HG02938 (cell line): ENCODE measurements around the gene PDE4DIP.
"Not testable (repeated sequence)": the region's sequence is repeated elsewhere in the genome, so short reads cannot be mapped to it uniquely, and the experiment has no call there.

Source experiments
- ATAC-seq: cut with Tn5 transposase; IDR thresholded peaks from one replicate; pipeline ENCODE4 v1.9.1; 2021; ENCODE audit warnings: mild to moderate bottlenecking, moderate library complexity; ENCODE audit not compliant: unreplicated experiment

The PDE4DIP gene

DNA sequence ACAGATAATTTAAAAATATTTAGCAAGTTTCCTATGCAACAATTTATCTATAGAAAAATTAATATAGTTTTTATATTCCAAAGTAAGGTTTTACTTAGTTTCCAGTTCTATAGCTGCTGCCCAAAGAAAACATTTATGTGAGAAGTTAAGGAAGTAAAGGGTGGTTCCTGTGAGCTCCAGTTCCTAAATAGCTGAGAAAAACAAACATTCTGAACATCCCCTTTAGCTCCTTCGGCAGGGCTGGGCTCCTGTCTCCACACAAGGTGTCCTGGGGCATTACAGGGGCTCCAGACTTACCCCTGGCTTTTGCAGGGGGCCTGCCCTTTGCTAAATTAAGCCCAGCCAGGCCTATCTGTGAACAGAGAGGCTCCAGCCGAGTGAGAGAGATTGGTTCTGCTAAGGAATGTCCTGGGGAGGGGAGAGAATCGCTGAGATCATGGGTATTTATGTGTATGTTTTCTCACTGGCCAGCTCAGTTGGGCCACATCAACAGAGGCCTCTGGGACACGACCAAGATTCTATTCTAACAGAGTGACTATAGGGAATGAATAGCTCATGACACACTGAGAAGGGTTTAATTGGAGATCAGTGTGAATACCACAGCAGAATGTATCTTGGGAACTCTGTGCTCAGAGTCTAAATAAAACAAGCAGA lies 72.6 kb downstream of the PDE4DIP start:
- ATAC-seq, result not testable (repeated sequence)

DNA sequence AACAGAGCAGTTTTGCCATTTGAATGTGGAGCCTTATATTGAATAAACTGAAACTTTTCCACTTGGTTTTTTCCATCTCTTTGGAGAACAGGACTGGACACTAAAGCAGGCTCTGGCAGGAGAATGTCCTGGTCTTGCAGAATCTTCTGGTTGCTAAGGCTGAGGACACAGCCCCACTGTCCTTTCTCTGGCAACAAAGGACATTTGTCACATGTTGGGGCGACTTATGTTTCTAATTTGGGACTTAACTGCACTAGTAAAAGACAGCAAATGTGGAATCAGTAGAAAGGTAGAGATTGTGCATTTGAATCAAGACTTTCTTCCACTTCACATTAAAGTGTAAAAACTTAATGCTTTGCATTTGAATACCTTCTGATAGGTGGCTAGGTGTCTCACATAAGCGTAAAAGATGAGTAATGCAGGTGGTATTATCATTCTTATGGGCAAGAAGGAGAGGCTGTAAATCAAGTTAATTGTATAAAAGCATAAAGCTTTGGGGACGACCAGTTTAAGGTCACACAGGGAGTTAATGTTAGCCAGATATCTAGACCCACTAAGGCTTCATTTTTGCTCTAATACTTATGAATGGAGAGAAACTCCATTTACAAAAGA lies 74.7 kb downstream of the PDE4DIP start:
- not testable (repeated sequence) for ATAC-seq

DNA sequence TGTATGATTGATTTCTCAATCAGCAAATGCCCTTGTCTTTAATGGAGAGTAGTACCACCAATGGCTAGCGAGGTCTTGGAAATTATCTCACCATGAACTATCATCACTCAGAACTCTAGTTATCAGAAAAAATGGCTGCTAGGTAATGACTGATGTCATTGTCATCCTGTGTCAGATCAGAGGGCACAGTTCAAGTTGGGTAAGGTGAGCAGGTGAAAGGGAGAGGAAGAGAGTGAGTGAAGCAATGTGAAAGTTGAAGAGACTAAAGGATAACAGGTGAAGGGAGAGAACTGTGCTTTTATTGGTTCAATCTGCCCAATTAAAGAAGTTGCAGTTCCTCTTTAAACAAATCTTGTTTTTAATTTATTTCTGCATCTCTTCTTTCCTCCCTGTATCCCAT lies 76.8 kb downstream of the PDE4DIP start:
- not testable (repeated sequence) for ATAC-seq

DNA sequence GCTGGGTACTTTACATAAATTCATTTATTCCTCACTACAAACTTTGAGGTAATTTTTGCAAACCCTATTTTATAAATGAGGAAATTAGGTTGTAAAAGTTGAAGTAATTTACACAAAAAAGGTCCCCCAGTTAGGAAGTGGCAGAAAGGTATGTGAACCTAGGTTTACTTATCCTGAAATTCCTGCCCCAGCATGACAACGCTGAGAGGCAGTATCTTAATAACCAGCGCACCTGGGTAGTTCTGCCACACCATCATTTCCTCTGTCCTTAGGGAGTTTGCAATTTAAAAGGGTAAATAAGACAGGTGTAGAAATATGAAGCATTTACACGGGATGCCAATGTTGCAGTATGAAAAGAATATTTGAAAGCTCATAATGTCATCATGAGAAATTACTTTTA lies 79.6 kb downstream of the PDE4DIP start:
- not testable (repeated sequence) for ATAC-seq

DNA sequence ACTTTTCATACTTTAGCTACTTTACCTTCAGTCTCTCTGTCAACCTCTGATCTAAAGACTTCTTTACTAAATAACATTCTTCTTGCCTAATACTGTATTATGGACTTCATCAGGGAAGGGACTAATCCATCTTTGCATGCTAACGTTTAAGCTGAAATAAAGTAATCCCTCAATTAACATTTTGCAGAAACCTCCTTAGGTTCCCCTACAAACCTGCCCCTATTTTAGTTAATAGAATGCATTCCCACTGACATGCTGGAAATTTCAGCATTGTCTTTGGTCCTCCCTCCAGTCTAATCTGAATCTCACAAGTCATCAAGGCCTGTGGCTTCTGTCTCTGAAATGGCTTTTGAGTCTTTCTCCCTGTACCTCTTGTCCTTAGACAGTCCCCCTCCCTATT lies 83.4 kb downstream of the PDE4DIP start:
- ATAC-seq, result not testable (repeated sequence)

DNA sequence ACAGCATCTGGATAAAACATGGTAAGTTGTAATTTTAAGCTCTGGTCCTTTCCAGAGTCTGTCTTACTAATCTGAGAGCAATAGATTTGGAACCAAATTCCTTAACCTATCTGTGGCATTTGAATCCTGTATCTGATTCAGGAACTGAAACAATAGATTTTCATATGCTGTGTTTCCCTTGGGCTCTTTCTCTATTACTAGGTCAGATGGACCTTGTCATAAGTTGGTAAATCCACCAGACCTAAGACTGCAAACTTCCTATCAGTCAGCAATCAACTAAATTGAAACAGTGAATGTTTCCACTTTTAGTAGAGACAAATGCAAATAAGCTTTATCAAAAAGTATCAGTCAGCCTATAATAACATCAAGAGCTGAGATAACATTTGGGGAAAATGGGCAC lies 85.0 kb downstream of the PDE4DIP start:
- not testable (repeated sequence) for ATAC-seq

DNA sequence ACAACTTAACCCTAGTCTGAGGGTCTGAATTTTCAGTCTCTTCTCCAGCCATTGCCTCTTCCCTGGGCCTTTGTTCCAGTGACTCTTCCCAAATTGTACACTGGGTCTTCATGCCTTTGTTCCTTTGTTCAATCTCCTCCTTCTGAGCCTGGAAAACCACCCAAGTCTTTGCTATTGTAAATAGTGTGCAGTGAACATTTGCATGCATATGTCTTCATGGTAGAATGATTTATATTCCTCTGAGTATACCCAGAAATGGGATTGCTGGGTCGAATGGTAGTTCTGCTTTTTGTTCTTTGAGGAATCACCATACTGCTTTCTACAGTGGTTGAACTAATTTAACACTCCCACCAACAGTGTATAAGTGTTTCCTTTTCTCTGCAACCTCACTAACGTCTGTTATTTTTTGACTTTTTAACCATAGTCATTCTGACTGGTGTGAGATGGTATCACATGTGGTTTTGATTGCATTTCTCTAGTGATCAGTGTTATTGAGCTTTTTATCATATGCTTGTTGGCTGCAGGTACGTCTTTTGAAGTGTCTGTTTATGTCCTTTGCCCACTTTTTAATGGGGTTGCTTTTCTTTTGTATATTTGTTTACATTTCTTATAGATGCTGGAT lies 91.3 kb downstream of the PDE4DIP start:
- ATAC-seq, result not testable (repeated sequence)

DNA sequence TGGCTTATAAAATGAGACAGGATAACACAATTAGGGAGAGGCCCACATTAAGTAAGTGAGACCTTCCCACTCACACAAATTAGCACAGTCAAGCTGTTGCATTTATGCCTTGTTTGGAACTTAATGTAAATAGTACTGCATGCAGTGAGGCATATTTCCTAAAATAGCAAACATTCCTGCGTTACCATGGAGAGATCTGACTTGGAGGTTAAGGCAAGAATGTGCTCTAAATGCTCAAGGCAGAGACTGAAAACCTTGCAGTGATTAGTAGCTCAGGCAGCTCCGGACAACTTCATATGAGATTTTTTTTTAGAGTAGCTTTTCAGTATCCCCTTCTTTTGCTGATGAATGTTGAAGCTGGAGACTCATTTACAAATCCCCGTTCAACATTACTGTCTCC lies 98.7 kb downstream of the PDE4DIP start:
- not testable (repeated sequence) for ATAC-seq

DNA sequence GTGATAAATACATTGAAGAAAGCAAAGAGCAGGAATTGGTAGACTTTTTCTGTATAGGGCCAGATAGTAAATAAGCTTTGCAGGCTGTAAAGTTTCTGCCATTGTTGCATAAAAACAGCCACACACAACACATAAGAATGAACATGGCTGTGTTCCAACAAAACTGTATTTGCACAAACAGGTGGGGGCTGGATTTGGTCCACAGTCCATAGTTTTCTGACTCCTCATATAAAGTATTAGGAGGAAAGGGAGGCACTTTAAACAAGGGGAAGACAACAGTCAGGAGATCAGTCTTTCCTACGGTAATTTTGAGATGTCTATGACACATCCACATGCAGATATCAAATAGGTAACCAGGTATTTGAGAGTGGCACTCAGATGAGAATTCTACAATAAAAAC lies 100.9 kb downstream of the PDE4DIP start:
- ATAC-seq, result not testable (repeated sequence)

DNA sequence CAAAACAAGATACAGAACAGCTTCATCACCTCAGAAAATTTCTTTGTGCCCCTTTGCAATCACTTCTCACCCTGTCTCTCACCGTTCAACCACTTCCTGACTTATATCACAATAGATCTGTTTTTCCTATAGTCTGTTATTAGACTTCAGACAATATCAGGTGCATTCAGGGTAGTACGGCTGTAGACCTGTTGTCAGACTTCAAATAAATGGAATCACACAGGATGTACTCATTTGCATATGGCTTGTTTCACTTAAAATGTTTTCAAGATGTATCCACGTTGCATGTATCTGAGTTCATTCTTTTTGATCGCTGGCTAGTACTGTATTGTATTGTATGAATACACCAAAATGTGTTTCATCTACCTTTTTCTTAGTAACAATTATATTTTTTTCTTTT lies 104.5 kb downstream of the PDE4DIP start:
- ATAC-seq, result not testable (repeated sequence)

DNA sequence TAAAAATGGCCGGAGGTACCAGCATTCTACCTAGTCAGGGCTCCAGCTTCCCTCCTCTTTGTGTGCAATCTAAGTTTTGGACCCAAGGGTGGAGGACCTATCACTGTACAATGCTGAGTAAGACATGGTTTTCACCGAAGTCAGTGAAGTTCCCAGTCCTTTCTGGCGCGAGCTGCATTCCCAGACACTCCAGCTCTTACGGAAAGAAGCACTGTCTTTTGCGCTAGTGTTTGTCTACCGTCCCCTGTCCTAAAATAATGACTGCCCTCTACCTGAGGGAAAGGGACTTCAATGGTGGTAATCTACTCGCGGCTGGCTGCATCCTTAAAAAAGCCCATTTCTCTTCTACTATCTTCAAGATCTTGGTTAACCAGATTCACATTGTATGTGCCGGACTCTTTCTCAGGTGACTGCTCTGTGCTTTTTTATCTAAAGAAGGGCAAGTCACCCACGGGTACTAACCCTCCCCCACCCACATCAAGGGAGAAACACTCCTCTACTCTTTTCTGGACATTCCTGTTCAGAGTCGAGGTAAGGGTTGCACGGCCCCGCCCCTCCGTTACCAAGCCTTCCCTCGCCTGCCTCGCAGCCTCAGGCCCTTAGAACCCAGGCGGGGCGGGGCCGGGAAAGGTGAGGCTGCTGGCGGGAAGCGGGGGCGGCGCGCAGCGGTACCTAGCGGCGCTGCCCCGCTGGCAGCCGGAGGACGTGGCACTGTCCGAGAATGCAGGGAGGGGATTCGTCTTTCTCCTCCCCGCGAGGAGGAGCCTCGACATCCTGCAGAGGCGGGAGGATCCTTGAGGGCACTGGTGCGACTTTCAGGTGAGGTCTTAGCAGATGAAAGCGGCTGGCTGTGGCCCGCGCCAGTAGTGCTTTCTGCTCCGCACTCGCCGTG lies 107.4 kb downstream of the PDE4DIP start:
- peak; percentile 57 for ATAC-seq

DNA sequence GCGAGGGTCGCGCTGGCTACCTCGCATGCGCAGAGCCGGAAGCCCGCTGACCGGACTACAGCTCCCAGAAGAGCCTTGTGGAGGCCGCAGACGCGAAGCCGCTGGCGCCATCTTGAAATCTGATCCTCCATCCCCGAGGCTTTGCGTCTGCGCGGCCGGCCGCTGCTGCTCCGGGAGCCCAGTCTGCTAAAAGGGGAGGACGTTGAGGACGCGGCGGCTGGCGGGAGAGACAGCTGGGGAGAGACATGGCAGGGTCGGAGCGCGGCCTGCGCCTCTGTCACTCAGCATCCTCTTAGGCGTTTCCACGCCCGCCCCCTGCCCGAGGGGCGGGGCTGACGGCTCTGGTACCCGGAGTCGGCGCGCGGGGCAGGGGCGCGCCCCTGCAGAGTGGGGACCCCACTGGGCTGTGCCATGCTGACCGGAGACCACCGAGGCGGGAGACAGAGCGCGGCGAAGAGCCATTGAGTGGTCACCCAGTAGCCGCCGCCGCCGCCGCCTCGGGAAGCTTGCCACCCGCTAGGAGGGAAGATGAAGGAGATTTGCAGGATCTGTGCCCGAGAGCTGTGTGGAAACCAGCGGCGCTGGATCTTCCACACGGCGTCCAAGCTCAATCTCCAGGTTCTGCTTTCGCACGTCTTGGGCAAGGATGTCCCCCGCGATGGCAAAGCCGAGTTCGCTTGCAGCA lies 108.2 kb downstream of the PDE4DIP start:
- ATAC-seq, result peak; percentile 73

DNA sequence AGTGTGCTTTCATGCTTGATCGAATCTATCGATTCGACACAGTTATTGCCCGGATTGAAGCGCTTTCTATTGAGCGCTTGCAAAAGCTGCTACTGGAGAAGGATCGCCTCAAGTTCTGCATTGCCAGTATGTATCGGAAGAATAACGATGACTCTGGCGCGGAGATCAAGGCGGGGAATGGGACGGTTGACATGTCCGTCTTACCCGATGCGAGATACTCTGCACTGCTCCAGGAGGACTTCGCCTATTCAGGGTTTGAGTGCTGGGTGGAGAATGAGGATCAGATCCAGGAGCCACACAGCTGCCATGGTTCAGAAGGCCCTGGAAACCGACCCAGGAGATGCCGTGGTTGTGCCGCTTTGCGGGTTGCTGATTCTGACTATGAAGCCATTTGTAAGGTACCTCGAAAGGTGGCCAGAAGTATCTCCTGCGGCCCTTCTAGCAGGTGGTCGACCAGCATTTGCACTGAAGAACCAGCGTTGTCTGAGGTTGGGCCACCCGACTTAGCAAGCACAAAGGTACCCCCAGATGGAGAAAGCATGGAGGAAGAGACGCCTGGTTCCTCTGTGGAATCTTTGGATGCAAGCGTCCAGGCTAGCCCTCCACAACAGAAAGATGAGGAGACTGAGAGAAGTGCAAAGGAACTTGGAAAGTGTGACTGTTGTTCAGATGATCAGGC lies 108.8 kb downstream of the PDE4DIP start:
- ATAC-seq, result peak; percentile 8

DNA sequence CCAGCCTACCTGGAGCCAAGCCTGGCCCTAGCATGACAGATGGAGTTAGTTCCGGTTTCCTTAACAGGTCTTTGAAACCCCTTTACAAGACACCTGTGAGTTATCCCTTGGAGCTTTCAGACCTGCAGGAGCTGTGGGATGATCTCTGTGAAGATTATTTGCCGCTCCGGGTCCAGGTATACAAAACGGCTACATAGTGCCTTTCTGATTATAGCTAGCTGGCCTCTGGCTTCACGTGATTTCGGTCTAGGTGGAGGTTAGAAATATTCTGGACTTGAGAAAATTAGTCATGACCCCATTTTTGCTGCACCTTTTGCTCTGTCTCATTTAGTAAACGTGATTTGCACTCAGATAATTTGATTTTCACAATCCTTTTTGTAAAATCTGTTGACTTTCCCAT lies 109.5 kb downstream of the PDE4DIP start:
- not testable (repeated sequence) for ATAC-seq

DNA sequence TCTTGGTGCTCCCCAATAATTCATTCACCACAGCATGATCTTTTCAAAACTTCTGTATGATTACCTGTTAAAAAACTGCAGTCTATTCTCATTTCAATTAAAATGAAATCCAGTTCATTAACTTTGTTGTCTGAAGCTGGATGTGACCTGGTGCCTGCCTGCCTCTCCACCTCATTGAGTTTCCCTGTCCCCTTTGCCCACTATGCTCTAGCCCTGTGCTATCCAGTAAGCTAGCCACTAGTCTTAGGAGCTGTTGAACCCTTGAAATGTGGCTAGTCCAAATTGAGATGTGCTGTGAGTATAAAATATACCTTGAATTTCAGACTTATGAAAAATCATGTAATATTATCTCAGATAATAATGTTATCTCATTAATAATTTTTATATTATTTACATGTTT lies 114.1 kb downstream of the PDE4DIP start:
- not testable (repeated sequence) for ATAC-seq

DNA sequence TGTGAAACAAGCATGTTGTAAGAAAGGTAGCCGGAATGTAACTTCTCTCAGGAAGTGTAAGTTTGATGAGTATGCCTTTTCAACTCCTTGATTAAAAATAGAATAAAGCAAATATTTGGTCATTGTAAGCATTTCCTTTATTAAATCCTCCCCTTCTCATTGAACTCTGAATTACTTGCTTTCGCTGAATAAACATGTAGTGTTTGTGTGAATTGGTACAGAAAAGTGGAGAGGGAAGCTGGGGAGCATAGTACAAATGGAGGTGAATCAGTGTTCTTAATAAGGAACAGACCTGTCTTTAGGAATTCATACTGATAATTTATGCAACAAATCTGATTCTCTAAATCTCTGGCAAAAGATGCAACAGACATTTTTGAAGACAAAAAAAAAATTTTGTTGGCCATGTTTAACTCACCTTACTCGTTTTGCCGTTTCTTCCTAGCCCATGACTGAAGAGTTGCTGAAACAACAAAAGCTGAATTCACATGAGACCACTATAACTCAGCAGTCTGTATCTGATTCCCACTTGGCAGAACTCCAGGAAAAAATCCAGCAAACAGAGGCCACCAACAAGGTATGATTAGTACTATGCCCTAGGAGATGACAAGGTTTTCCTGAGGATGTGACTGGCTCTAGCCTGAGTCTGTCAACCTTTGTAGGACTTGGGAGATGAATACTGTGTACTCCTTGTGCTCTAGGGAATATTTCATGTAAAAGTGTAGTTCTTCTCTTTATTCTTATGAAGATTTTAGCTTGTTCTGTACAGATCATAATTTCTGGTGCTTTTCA lies 116.2 kb downstream of the PDE4DIP start:
- not testable (repeated sequence) for ATAC-seq

DNA sequence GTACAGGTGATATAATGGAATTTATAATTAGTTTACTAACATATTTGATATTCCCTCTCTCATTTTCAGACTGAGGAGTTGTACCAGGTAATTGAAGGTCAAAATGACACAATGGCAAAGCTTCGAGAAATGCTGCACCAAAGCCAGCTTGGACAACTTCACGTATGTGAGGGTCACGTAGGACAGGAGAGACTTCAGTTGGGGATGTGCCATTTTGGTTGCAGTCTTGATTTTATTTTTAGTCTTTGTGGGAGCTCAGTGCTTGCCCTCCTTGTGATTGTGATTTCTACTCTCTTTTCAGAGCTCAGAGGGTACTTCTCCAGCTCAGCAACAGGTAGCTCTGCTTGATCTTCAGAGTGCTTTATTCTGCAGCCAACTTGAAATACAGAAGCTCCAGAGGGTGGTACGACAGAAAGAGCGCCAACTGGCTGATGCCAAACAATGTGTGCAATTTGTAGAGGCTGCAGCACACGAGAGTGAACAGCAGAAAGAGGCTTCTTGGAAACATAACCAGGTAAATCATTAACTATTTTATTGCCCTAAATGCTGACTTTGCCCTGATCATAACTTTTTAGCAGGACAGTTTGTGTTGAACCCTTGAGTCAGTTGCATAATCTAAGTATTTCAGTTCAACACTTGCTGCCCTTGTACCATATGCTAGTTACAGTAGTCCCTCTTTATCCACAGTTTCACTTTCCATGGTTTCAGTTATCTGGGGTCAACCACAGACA lies 118.1 kb downstream of the PDE4DIP start:
- not testable (repeated sequence) for ATAC-seq

DNA sequence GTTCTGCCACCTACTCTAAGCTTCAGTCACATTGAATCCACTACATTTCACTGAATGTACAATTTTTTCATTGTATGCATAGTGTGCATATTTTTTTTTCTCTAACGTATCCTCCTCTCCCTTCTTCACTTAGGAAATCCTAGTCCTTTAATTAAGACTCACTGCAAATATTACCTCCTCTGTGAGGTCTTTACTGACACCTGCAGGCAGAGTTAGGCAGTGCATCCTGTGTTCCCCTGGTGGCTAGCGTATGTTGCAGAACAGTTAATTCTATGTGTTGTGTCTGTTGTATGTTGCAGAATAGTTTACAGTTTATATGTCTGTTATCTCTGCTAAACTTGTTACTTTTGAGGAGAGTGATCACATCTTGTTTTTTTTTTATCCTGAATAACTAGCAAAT lies 121.9 kb downstream of the PDE4DIP start:
- ATAC-seq, result peak; percentile 70

DNA sequence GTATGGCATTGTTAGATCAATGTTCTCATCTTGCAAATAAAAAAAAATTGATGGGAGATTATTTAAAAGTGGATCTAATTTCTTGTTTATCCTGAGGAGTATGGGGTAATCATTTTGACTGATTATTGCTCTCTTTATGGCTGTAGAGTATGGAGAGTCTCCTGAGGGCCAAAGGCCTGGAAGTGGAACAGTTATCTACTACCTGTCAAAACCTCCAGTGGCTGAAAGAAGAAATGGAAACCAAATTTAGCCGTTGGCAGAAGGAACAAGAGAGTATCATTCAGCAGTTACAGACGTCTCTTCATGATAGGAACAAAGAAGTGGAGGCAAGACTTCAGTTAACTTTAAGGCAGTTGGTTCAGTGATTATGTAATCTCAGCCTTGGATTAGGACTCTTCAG lies 123.4 kb downstream of the PDE4DIP start:
- not testable (repeated sequence) for ATAC-seq
